Tibial artery (tissue), 4 donors: ENCODE measurements around the gene NXNL1.
A peak's percentile ranks its signal among the peaks of the same experiment; 100 is the strongest.

Experiments
- DNase-seq, 2 donors: peaks; one replicate each; pipeline ENCODE4 v3.0.0-alpha.2; 2019
- H3K27ac ChIP-seq, 2 donors: fragments of 200-600 bp; sonication (generic) in 1 of 2; 1 replicate in 1 of 2; 2 replicates in 1 of 2; pipeline ENCODE4 v1.5.1; 2018 to 2019; ENCODE audit warnings: mild to moderate bottlenecking in 1 of 2
- H3K27me3 ChIP-seq, 2 donors: fragments of 200-600 bp; sonication (generic) in 1 of 2; one replicate each; pipeline versions ENCODE4 v1.5.1 to v1.6.0; 2016 to 2019
- H3K36me3 ChIP-seq, 3 donors: fragments of 200-600 bp; sonication (generic) in 2 of 3; one replicate each; pipeline ENCODE4 v1.5.1; 2016 to 2019; ENCODE audit warnings: mild to moderate bottlenecking in 2 of 3
- H3K4me1 ChIP-seq, 4 donors: fragments of 200-600 bp; sonication (generic) in 2 of 4; 1 replicate in 3 of 4; 2 replicates in 1 of 4; pipeline ENCODE4 v1.5.1; 2016 to 2019
- H3K4me3 ChIP-seq, 2 donors: fragments of 200-600 bp; sonication (generic) in 1 of 2; 1 replicate in 1 of 2; 2 replicates in 1 of 2; pipeline ENCODE4 v1.5.1; 2018 to 2019; ENCODE audit warnings: mild to moderate bottlenecking in 2 of 2
- H3K9me3 ChIP-seq, 3 donors: fragments of 200-600 bp; sonication (generic) in 1 of 3; one replicate each; pipeline ENCODE4 v1.5.1; 2016 to 2019
- CTCF ChIP-seq, 2 experiments: fragments of 200-600 bp in 1 of 2; fragments of 450-650 bp in 1 of 2; IDR thresholded peaks; one replicate each; pipeline ENCODE4 v1.5.1; 2017 to 2019; ENCODE audit warnings: antibody characterized with exemption in 2 of 2, mild to moderate bottlenecking in 1 of 2, moderate library complexity in 1 of 2
- intact Hi-C: fragments of 100-400 bp; cut with DNase I; formaldehyde crosslinking; loops from one replicate; pipeline ENCODE4 v1.15.0; 2023; ENCODE audit warnings: low total_unique reads

The NXNL1 gene

DNA sequence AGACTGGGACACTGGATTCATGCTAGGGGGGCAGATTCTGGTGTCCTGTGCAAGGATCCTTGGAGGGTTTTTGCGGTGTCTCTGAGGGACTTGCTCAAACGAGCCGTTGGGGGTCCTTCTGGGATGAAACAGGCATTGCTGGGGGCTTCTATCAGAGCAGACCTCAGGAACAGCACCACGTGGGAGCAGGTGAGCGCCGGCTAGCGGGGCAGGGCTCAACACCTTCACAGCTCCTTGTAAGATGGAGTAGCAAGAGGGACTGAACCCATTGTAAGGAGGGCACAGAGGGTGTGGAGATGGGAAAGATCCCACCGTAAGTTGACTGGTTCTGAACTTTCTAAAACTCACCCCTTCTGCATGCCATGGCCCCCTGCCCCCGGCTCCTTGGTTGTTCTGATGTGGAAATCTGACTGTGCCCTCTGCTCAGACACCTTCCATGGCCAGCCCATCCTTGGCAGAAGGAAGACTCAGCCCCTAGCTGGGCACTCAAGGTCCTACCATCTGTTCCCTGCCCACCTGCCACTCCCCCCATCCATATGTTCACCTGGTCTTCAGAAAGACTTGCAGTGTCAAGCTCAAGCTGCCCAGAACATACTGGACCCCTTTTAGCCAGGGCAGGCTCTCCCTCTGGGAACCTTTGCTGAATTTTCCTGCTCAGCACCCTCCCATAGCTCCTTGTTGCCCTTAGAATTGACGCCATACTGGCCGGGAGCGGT is 10.8 kb upstream of the NXNL1 start:
- no peak for DNase-seq
- H3K4me1 ChIP-seq, result peaks cover 0 to 50% (median 39%) of the 10 kb centered on the region in 4 donors
- TF ChIP-seq CTCF (IDR thresholded peaks at IDR 0.05), result no peak
- H3K4me3 ChIP-seq, result peak overlapping the region; percentile 96 to 99
- H3K27ac ChIP-seq, result peak overlapping the region; percentile 92 to 95
- no peaks in the 10 kb centered on the region for H3K27me3 ChIP-seq
- no peaks in the 10 kb centered on the region for H3K9me3 ChIP-seq
- no peaks in the 10 kb centered on the region for H3K36me3 ChIP-seq
- intact Hi-C loops, result no loop called here

- no peak for TF ChIP-seq CTCF (IDR thresholded peaks at IDR 0.05)
- peak; percentile 99 to 100 for DNase-seq
- H3K4me1 ChIP-seq, result peaks cover 0 to 42% (median 31%) of the 10 kb centered on the region in 4 donors
- H3K4me3 ChIP-seq, result peak within 1 kb of the TSS; percentile 96 to 99
- no peaks in the 10 kb centered on the region for H3K9me3 ChIP-seq
- intact Hi-C loops, result no loop called here
- peak within 1 kb of the TSS; percentile 92 to 95 for H3K27ac ChIP-seq
- no peaks in the 10 kb centered on the region for H3K36me3 ChIP-seq
- no peaks in the 10 kb centered on the region for H3K27me3 ChIP-seq
Observed at GRCh38 chr19:17470068-17470841, 9.5 kb upstream of the NXNL1 start, which contains the start of gene SLC27A1. SLC27A1 (plus strand) TSS chr19:17470524; CDS start chr19:17470541, 17 bp downstream.

DNA sequence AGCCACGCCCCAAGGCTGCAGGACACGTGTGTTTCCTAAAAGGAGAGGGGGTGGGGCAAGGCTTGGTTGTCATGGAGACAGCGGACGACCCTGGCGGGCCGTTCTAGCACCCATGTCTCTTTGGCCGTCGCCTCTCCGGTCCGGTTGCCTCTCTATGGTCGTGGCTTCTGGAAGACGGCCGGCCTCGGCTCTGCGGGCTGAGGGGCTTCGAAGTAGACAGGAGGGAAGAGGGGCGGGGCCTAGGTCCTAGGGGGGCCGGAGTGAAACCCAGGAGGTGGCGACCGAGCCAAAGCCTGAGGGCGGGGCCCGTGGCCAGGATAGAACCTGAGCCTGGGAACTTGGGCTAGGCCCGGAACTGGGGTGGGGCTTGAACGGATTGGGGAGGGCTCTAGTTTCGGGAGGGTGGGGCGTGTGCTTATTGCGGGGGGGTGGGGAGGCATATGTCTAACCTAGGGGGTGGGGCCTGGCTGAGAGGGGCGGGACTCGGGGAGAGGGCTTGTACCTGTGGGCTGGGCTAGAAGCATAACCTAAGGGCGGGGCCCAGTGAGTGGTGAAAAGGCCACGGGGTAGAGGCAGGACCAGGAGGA is 8.8 kb upstream of the NXNL1 start:
- Histone ChIP-seq H3K27me3 (no peaks in the 10 kb centered on the region), H3K4me3 (peak overlapping the region; percentile 96 to 99), H3K9me3 (no peaks in the 10 kb centered on the region), H3K36me3 (no peaks in the 10 kb centered on the region), H3K4me1 (peaks cover 0 to 36% (median 26%) of the 10 kb centered on the region in 4 donors), H3K27ac (peak overlapping the region; percentile 92 to 95)
- TF ChIP-seq CTCF (IDR thresholded peaks at IDR 0.05), result no peak
- DNase-seq, result peak; percentile 99
- intact Hi-C loops, result loop anchor here (5.0 kb wide), 1 partner anchor 47 kb away; the partner anchor contains the start of gene MVB12A

DNA sequence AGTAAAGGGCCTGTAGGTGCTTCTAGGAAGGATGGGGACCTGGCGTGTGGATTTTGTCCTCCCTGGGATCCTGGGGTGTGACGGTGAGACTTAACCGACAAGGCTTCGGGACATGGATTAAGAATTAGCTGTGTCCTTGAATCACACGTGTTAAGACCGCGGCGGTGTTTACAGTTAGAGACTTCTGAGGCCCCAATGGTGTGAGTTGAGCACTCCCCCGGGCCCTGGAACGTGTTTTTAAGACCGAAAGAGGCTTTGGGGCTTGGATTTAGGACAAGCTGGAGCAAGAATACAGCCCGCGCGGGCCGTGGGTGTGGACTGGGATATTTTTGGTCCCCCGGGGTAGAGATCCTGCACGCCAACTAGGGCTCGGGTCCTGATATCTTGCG is 8.4 kb upstream of the NXNL1 start:
- peaks cover 0 to 36% (median 26%) of the 10 kb centered on the region in 4 donors for H3K4me1 ChIP-seq
- TF ChIP-seq CTCF (IDR thresholded peaks at IDR 0.05), result no peak

DNA sequence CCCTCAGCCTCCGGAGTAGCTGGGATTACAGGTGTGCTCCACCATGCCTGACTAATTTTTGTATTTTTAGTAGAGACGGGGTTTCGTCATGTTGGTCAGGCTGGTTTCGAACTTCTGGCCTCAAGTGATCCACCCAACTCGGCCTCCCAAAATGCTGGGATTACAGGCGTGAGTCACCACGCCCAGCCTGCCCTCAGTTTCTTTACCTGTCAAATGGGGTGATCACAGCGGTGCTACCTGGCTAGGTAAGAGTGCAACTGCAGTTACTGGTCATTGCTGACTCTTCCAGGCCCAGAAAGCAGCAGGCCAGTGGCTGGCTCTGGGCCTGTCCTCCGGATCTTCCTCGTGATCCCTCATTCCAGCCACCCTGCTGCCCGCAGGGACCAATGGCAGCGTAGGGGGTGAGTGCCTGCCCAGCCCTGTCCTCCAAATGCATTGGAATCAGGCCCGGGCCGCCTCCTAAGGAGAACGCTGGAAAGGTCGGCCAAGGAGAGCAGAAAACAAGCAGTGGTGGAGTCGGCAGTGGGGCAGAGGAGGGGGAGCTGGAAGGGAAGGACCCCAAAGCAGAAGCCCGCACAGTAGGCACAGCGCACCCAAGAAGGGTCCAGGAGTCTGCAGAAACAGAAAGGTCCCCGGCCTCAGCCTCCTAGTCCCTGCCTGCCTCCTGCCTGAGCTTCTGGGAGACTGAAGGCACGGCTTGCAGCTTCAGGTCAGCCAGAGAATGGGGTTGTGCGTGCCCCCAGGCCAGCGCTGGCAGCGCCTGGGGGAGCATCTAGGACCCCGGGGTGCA is 7.8 kb upstream of the NXNL1 start:
- H3K4me3 ChIP-seq, result peak overlapping the region; percentile 96 to 99
- no peaks in the 10 kb centered on the region for H3K9me3 ChIP-seq
- H3K27ac ChIP-seq, result peak overlapping the region; percentile 92 to 95
- TF ChIP-seq CTCF (IDR thresholded peaks at IDR 0.05), result no peak
- no peaks in the 10 kb centered on the region for H3K36me3 ChIP-seq
- no peaks in the 10 kb centered on the region for H3K27me3 ChIP-seq
- H3K4me1 ChIP-seq, result peaks cover 0 to 36% (median 26%) of the 10 kb centered on the region in 4 donors
- intact Hi-C loops, result loop anchor here (5.0 kb wide), 1 partner anchor 46 kb away; the partner anchor contains the start of gene MVB12A
- DNase-seq, result peak; percentile 79 to 94

More for the DNA sequence above, 8.4 kb upstream of the NXNL1 start:
- H3K27ac ChIP-seq, result peak overlapping the region; percentile 92 to 95
- H3K9me3 ChIP-seq, result no peaks in the 10 kb centered on the region
- no peaks in the 10 kb centered on the region for H3K36me3 ChIP-seq
- H3K4me3 ChIP-seq, result peak overlapping the region; percentile 96 to 99
- intact Hi-C loops, result loop anchor here (5.0 kb wide), 1 partner anchor 47 kb away; the partner anchor contains the start of gene MVB12A
- DNase-seq, result no peak
- no peaks in the 10 kb centered on the region for H3K27me3 ChIP-seq
